Vagina (tissue), 2 donors: ENCODE results near the gene DSC3. TPM values are rescaled to one million over a fixed set of nuclear protein-coding genes. Genes with fewer than 3 reads are reported as not detected.

Experiments
- DNase-seq, 2 donors: peaks; one replicate each; pipeline ENCODE4 v3.0.0-alpha.2; 2017; ENCODE audit errors: extremely low spot score in 2 of 2
- H3K27ac ChIP-seq: fragments of 200-600 bp; sonication (generic); one replicate; pipeline ENCODE4 v1.5.1; 2019
- H3K27me3 ChIP-seq: fragments of 200-600 bp; sonication (generic); one replicate; pipeline ENCODE4 v1.5.1; 2019
- H3K36me3 ChIP-seq, 2 donors: fragments of 200-600 bp; sonication (generic); one replicate each; pipeline ENCODE4 v1.5.1; 2017 to 2019
- H3K4me1 ChIP-seq: fragments of 200-600 bp; sonication (generic); one replicate; pipeline ENCODE4 v1.5.1; 2019
- H3K4me3 ChIP-seq, 2 donors: fragments of 200-600 bp; sonication (generic); 1 replicate in 1 of 2; 2 replicates in 1 of 2; pipeline ENCODE4 v1.5.1; 2016 to 2019
- H3K9me3 ChIP-seq: fragments of 200-600 bp; sonication (generic); one replicate; pipeline ENCODE4 v1.5.1; 2019
- CTCF ChIP-seq, 3 experiments: fragments of 450-650 bp in 2 of 3; fragments of 200-600 bp in 1 of 3; sonication (generic) in 1 of 3; IDR thresholded peaks; one replicate each; pipeline ENCODE4 v1.5.1; 2017 to 2019; ENCODE audit warnings: antibody characterized with exemption in 3 of 3, mild to moderate bottlenecking in 2 of 3, moderate library complexity in 2 of 3
- POLR2A ChIP-seq, 2 donors: fragments of 450-650 bp; IDR thresholded peaks; one replicate each; pipeline ENCODE4 v1.6.1; 2017; ENCODE audit warnings: antibody characterized with exemption in 2 of 2, mild to moderate bottlenecking in 2 of 2, moderate library complexity in 2 of 2
- POLR2AphosphoS5 ChIP-seq, 2 donors: sonication (generic); formaldehyde crosslinking; IDR thresholded peaks; one replicate each; pipeline ENCODE4 v1.9.0; 2017; ENCODE audit warnings: antibody characterized with exemption in 2 of 2, mild to moderate bottlenecking in 2 of 2, low read depth in 1 of 2; ENCODE audit not compliant: insufficient read depth in 1 of 2
- intact Hi-C: fragments of 100-400 bp; cut with DNase I; formaldehyde crosslinking; loops from one replicate; pipeline ENCODE4 v1.15.1; 2023
- total RNA-seq: library from RNA; depleted of rRNA; stranded (reverse); fragments of >200 nt; gene quantifications from one replicate; pipeline ENCODE4 v1.2.3, GENCODE V29; 2016

Gene DSC3
- total RNA-seq, 1 donor from 2014 or later, result 176 TPM

- no peak overlapping the region for H3K4me3 ChIP-seq
- no peaks in the 10 kb centered on the region for H3K9me3 ChIP-seq
- H3K36me3 ChIP-seq, result no peaks in the 10 kb centered on the region
- intact Hi-C loops, result no loop called here
- no peak for TF ChIP-seq POLR2AphosphoS5 (IDR thresholded peaks at IDR 0.05; ENCODE audit: insufficient read depth in 1 of 2, low read depth in 1 of 2)
- TF ChIP-seq CTCF (IDR thresholded peaks at IDR 0.05), result peak in 2 of 3 experiments; percentile 29 to 45
- DNase-seq, result no peak
- no peaks in the 10 kb centered on the region for H3K4me1 ChIP-seq
- H3K27ac ChIP-seq, result no peak overlapping the region
- H3K27me3 ChIP-seq, result no peaks in the 10 kb centered on the region
Observed at GRCh38 chr18:30971338-30971956, 71.1 kb downstream of the DSC3 start.

- Histone ChIP-seq H3K27ac (no peak overlapping the region), H3K36me3 (no peaks in the 10 kb centered on the region), H3K4me1 (no peaks in the 10 kb centered on the region), H3K4me3 (no peak overlapping the region), H3K9me3 (no peaks in the 10 kb centered on the region), H3K27me3 (no peaks in the 10 kb centered on the region)
- DNase-seq, result no peak
- intact Hi-C loops, result no loop called here
- TF ChIP-seq POLR2AphosphoS5 (IDR thresholded peaks at IDR 0.05; ENCODE audit: insufficient read depth in 1 of 2, low read depth in 1 of 2) (no peak), CTCF (IDR thresholded peaks at IDR 0.05) (peak in 1 of 3 experiments; percentile 10)
Observed at GRCh38 chr18:30970196-30970816, 72.2 kb downstream of the DSC3 start.

GRCh38 chr18:30969670-30970170 is 72.8 kb downstream of the DSC3 start:
- intact Hi-C loops, result no loop called here
- no peaks in the 10 kb centered on the region for H3K27me3 ChIP-seq

GRCh38 chr18:30967701-30968100 is 74.8 kb downstream of the DSC3 start:
- no peak for TF ChIP-seq CTCF (IDR thresholded peaks at IDR 0.05)
- TF ChIP-seq POLR2AphosphoS5 (IDR thresholded peaks at IDR 0.05; ENCODE audit: insufficient read depth in 1 of 2, low read depth in 1 of 2), result no peak
- no peak for TF ChIP-seq POLR2A (IDR thresholded peaks at IDR 0.05)
- no peak for DNase-seq
- H3K27me3 ChIP-seq, result no peaks in the 10 kb centered on the region

More at GRCh38 chr18:30969670-30970170, 72.8 kb downstream of the DSC3 start:
- DNase-seq, result no peak
- TF ChIP-seq POLR2A (IDR thresholded peaks at IDR 0.05), result no peak
- no peak for TF ChIP-seq POLR2AphosphoS5 (IDR thresholded peaks at IDR 0.05; ENCODE audit: insufficient read depth in 1 of 2, low read depth in 1 of 2)
- TF ChIP-seq CTCF (IDR thresholded peaks at IDR 0.05), result no peak
- Histone ChIP-seq H3K4me3 (no peak overlapping the region), H3K27ac (no peak overlapping the region), H3K4me1 (no peaks in the 10 kb centered on the region), H3K36me3 (no peaks in the 10 kb centered on the region), H3K9me3 (no peaks in the 10 kb centered on the region)

GRCh38 chr18:30965237-30965636 is 77.3 kb downstream of the DSC3 start:
- Histone ChIP-seq H3K9me3 (no peaks in the 10 kb centered on the region), H3K27ac (no peak overlapping the region), H3K36me3 (no peaks in the 10 kb centered on the region), H3K4me3 (no peak overlapping the region), H3K4me1 (no peaks in the 10 kb centered on the region), H3K27me3 (no peaks in the 10 kb centered on the region)
- no peak for DNase-seq
- intact Hi-C loops, result no loop called here
- no peak for TF ChIP-seq CTCF (IDR thresholded peaks at IDR 0.05)
- TF ChIP-seq POLR2A (IDR thresholded peaks at IDR 0.05), result no peak
- TF ChIP-seq POLR2AphosphoS5 (IDR thresholded peaks at IDR 0.05; ENCODE audit: insufficient read depth in 1 of 2, low read depth in 1 of 2), result no peak

More at GRCh38 chr18:30967701-30968100, 74.8 kb downstream of the DSC3 start:
- intact Hi-C loops, result no loop called here
- H3K36me3 ChIP-seq, result no peaks in the 10 kb centered on the region
- H3K4me3 ChIP-seq, result no peak overlapping the region
- H3K27ac ChIP-seq, result no peak overlapping the region
- H3K9me3 ChIP-seq, result no peaks in the 10 kb centered on the region
- H3K4me1 ChIP-seq, result no peaks in the 10 kb centered on the region
